ENCODE data around the gene PLCB1.

DNA sequence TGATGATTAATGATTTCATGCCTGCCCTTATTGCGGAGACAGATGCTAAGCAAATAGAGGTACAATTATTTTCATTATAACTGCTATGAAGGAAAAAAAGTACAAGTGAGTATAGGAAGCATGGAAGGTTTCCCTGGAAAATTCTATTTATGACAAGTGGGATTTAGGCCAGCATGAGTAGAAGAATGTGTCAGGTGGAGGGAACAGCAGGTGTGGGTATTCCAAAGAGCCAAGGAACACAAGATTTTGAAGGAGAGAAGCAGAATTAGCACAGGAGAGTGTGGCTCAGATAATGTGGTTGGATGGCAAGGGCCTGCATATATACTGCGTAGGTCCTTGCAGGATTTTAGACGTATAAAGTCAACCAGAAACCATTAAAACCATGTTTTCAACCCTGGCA, 11.4 kb downstream of the PLCB1 start:
- TF ChIP-seq POLR2AphosphoS5 (IDR thresholded peaks at IDR 0.05; ENCODE audit: borderline replicate concordance, low read depth, low read length) (no peak), EZH2 (IDR thresholded peaks at IDR 0.05) (no peak)

Data from SK-N-MC (cell line).